H1 (cell line): ENCODE data around the gene ERI2.

ENCODE experiments used
- CHD2 ChIP-seq: IDR thresholded peaks from 2 replicates; pipeline ENCODE4 v1.6.1; 2012; ENCODE audit warnings: low read length, improper control_type of control experiment
- EP300 ChIP-seq, 2 experiments: IDR thresholded peaks; 1 replicate in 1 of 2; 2 replicates in 1 of 2; pipeline ENCODE4 v1.6.1; 2011 to 2012; ENCODE audit warnings: low read depth in 2 of 2, low read length in 2 of 2, mild to moderate bottlenecking in 2 of 2, borderline replicate concordance in 1 of 2, inconsistent platforms in 1 of 2, moderate library complexity in 1 of 2
- EZH2 ChIP-seq: fragments of 200-600 bp; sonication (generic); IDR thresholded peaks from 2 replicates; pipeline ENCODE4 v1.7.1; 2012; ENCODE audit warnings: low read depth, mild to moderate bottlenecking, moderate library complexity, low read length, inconsistent platforms; ENCODE audit not compliant: severe bottlenecking
- FOSL1 ChIP-seq: IDR thresholded peaks from 2 replicates; pipeline ENCODE4 v1.6.1; 2011; ENCODE audit warnings: mild to moderate bottlenecking, low read depth, low read length, moderate library complexity; ENCODE audit not compliant: insufficient read depth
- NRF1 ChIP-seq: IDR thresholded peaks from 2 replicates; pipeline ENCODE4 v1.6.1; 2011; ENCODE audit warnings: mild to moderate bottlenecking, low read depth, low read length, improper control_type of control experiment
- POLR2A ChIP-seq, 2 experiments: IDR thresholded peaks; 1 replicate in 1 of 2; 2 replicates in 1 of 2; pipeline ENCODE4 v1.6.1; 2011; ENCODE audit warnings: low read depth in 2 of 2, low read length in 2 of 2, mild to moderate bottlenecking in 2 of 2; ENCODE audit errors: control extremely low read depth in 1 of 2
- POU5F1 ChIP-seq: IDR thresholded peaks from 2 replicates; pipeline ENCODE4 v1.6.1; 2011; ENCODE audit warnings: low read depth, mild to moderate bottlenecking, low read length, moderate library complexity
- RFX5 ChIP-seq: IDR thresholded peaks from 2 replicates; pipeline ENCODE4 v1.6.1; 2011; ENCODE audit warnings: low read depth, low read length, improper control_type of control experiment, borderline replicate concordance
- SIX5 ChIP-seq: IDR thresholded peaks from 2 replicates; pipeline ENCODE4 v1.6.1; 2011; ENCODE audit warnings: mild to moderate bottlenecking, low read depth, low read length
- TAF1 ChIP-seq: IDR thresholded peaks from 2 replicates; pipeline ENCODE4 v1.6.1; 2011; ENCODE audit warnings: mild to moderate bottlenecking, low read depth, low read length
- YY1 ChIP-seq: IDR thresholded peaks from 2 replicates; pipeline ENCODE4 v1.6.1; 2011; ENCODE audit warnings: low read depth, mild to moderate bottlenecking, low read length
- TF ChIP-seq, protein P1 (sequence below): IDR thresholded peaks from 2 replicates; pipeline ENCODE4 v1.6.1; 2012; ENCODE audit warnings: inconsistent platforms
- TF ChIP-seq, protein P2 (sequence below), 3 experiments: IDR thresholded peaks; 1 replicate in 2 of 3; 2 replicates in 1 of 3; pipeline versions ENCODE4 v1.5.1 to v1.6.1; 2011; ENCODE audit warnings: low read length in 3 of 3, mild to moderate bottlenecking in 3 of 3, inconsistent platforms in 2 of 3, low read depth in 1 of 3, moderate library complexity in 1 of 3; ENCODE audit not compliant: insufficient read depth in 1 of 3; ENCODE audit errors: control extremely low read depth in 1 of 3

DNA sequence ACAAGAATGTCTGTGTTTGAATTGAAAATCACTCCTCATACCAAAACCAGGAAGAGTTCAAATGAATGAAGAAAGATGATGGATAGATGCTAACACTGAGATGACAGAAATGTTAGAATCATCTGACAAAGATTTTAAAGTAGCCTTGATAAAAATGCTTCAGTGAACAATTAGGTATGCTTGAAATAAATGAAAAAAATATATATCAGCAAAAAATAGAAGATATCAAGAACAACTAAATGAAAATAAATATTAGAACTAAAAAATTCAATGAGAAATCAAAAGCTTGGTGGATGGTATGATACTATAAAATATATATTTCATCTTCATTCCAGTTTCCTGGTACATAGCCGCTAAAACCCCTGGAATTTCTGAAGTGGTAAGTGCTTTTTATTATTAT lies 51.0 kb downstream of the ERI2 start:
- no peak for TF ChIP-seq CHD2
- TF ChIP-seq, protein P1, sequence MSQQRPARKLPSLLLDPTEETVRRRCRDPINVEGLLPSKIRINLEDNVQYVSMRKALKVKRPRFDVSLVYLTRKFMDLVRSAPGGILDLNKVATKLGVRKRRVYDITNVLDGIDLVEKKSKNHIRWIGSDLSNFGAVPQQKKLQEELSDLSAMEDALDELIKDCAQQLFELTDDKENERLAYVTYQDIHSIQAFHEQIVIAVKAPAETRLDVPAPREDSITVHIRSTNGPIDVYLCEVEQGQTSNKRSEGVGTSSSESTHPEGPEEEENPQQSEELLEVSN = no peak
- no peak for TF ChIP-seq TAF1
- TF ChIP-seq SIX5 = no peak
- no peak for TF ChIP-seq EZH2
- TF ChIP-seq EP300 (IDR thresholded peaks at IDR 0.05; ENCODE audit: borderline replicate concordance in 1 of 2, low read depth in 2 of 2, low read length in 2 of 2) = no peak
- TF ChIP-seq, protein P2, sequence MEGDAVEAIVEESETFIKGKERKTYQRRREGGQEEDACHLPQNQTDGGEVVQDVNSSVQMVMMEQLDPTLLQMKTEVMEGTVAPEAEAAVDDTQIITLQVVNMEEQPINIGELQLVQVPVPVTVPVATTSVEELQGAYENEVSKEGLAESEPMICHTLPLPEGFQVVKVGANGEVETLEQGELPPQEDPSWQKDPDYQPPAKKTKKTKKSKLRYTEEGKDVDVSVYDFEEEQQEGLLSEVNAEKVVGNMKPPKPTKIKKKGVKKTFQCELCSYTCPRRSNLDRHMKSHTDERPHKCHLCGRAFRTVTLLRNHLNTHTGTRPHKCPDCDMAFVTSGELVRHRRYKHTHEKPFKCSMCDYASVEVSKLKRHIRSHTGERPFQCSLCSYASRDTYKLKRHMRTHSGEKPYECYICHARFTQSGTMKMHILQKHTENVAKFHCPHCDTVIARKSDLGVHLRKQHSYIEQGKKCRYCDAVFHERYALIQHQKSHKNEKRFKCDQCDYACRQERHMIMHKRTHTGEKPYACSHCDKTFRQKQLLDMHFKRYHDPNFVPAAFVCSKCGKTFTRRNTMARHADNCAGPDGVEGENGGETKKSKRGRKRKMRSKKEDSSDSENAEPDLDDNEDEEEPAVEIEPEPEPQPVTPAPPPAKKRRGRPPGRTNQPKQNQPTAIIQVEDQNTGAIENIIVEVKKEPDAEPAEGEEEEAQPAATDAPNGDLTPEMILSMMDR (IDR thresholded peaks at IDR 0.05; ENCODE audit: control extremely low read depth in 1 of 3, insufficient read depth in 1 of 3, low read depth in 1 of 3, low read length in 3 of 3) = no peak
- no peak for TF ChIP-seq FOSL1
- no peak for TF ChIP-seq YY1
- TF ChIP-seq POLR2A (IDR thresholded peaks at IDR 0.05; ENCODE audit: control extremely low read depth in 1 of 2, low read depth in 2 of 2, low read length in 2 of 2) = no peak
- TF ChIP-seq POU5F1 = no peak
- TF ChIP-seq NRF1 = no peak
- TF ChIP-seq RFX5 = no peak
